Calu3 (cell line): ENCODE results near the gene MOAP1. TPM values are rescaled to one million over a fixed set of nuclear protein-coding genes. Genes with fewer than 3 reads are reported as not detected.
"Not testable (repeated sequence)": the region's sequence is repeated elsewhere in the genome, so short reads cannot be mapped to it uniquely, and the experiment has no call there.

ENCODE experiments used
- BruUV-seq: library from RNA; stranded (reverse); fragments of 400-500 nt; replicated peaks from 2 replicates; lab custom pipeline; 2021; lab: Mats Ljungman, UMichigan
- CTCF ChIA-PET: fragments of 300-600 bp; sonication (Branson Sonifier 250); formaldehyde crosslinking; loops from one replicate; lab custom pipeline; 2022; ENCODE audit warnings: antibody characterized with exemption; lab: Charles Lee
- DNase-seq: peaks from one replicate; pipeline ENCODE4 v3.0.0; 2022
- H3K27ac Mint-ChIP-seq: one replicate; pipeline ENCODE4 v1.8.0; 2022; ENCODE audit warnings: mixed read lengths; ENCODE audit not compliant: unreplicated experiment
- H3K27me3 Mint-ChIP-seq: one replicate; pipeline ENCODE4 v1.8.0; 2022; ENCODE audit warnings: mixed read lengths; ENCODE audit not compliant: unreplicated experiment
- H3K36me3 Mint-ChIP-seq: one replicate; pipeline ENCODE4 v1.8.0; 2022; ENCODE audit warnings: mild to moderate bottlenecking, moderate library complexity, mixed read lengths; ENCODE audit not compliant: insufficient read depth, unreplicated experiment
- H3K4me1 Mint-ChIP-seq: one replicate; pipeline ENCODE4 v1.8.0; 2022; ENCODE audit warnings: mild to moderate bottlenecking, low read depth, mixed read lengths; ENCODE audit not compliant: unreplicated experiment
- H3K4me3 Mint-ChIP-seq: one replicate; pipeline ENCODE4 v1.8.0; 2022; ENCODE audit warnings: mild to moderate bottlenecking, low read depth, moderate library complexity, mixed read lengths; ENCODE audit not compliant: unreplicated experiment
- H3K9me3 Mint-ChIP-seq: one replicate; pipeline ENCODE4 v1.8.0; 2022; ENCODE audit warnings: low read depth, mixed read lengths; ENCODE audit not compliant: unreplicated experiment
- CTCF ChIP-seq: fragments of 200-600 bp; IDR thresholded peaks from one replicate; pipeline ENCODE4 v1.8.0; 2022; ENCODE audit warnings: antibody characterized with exemption; ENCODE audit not compliant: unreplicated experiment
- intact Hi-C: fragments of 100-400 bp; cut with micrococcal nuclease; formaldehyde crosslinking; loops from one replicate; pipeline ENCODE4 v1.10.0; 2022; ENCODE audit not compliant: unreplicated experiment
- total RNA-seq: library from RNA; stranded (reverse); gene quantifications from 2 replicates; pipeline ENCODE4 v1.2.3, GENCODE V29; 2022

Gene MOAP1
- total RNA-seq, 1 experiment from 2014 or later = 20.0 TPM

DNA sequence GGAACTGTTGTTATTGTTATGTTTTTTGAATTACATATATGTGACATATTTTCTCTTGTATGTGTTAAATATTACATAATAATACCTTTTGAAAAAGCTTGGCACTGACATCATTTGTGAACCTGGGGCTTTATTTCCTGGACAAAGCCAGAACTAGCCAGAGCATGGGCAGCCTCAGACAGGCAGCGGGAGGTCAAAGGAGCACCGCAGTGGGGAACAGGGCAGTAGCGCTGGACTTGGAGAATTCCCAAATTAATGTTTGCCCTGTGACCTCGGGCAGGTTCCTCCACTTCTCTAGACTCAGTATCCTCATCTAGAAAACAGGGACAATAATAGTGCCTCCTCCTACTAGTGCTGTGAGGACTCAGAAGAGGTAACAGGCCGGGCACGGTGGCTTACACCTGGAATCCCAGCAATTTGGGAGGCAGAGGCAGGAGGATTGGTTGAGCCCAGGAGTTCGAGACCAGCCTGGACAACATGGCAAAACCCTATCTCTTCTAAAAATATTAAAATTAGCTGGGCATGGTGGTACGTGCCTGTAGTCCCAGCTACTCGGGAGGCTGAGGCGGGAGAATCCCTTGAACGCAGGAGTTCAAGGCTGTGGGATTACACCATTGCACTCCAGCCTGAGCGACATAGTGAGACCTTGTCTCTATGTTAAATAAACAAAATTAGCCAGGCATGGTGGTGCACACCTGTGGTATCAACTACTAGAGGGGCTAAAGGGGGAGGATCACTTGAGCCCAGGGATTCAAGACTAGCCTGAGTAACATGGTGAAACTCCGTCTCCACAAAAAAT is 41.6 kb downstream of the MOAP1 start:
- intact Hi-C loops = no loop called here
- CTCF ChIA-PET = no interaction called here
- no peak overlapping the region for H3K4me3 Mint-ChIP-seq

DNA sequence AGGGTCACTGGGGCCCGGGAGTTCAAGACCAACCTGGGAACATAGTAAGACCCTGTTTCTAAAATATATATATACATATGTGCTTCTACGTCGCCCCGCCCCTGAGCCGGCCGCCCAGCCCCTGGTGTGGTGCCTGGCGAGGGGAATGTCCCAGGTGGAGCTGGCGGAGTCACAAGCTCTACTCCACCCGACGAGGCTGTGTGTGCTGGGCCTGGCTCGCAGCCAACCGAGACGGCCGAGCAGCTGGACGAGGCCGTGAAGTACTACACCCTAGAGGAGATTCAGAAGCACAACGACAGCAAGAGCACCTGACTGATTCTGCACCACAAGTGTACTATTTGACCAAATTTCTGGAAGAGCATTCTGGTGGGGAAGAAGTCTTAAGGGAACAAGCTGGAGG is 46.8 kb downstream of the MOAP1 start:
- intact Hi-C loops = loop anchor here (2.0 to 5.0 kb wide), 2 partner anchors 25 to 171 kb away; no protein-coding TSS in a partner anchor
- Mint-ChIP-seq H3K27me3 (no peaks in the 10 kb centered on the region), H3K36me3 (no peaks in the 10 kb centered on the region), H3K27ac (no peak overlapping the region), H3K9me3 (no peaks in the 10 kb centered on the region), H3K4me3 (no peak overlapping the region), H3K4me1 (peaks cover 17% of the 10 kb centered on the region)
- BruUV-seq = no TSS peak
- TF ChIP-seq CTCF = no peak
- CTCF ChIA-PET = interaction anchor here (0.6 to 1.5 kb wide), 6 partner anchors 23 to 257 kb away, joined by 3 to 12 read pairs (median 4); no protein-coding TSS in a partner anchor
- DNase-seq = peak; percentile 71

More for the DNA sequence above, 41.6 kb downstream of the MOAP1 start:
- Mint-ChIP-seq H3K9me3 (no peaks in the 10 kb centered on the region), H3K27me3 (no peaks in the 10 kb centered on the region), H3K27ac (no peak overlapping the region), H3K4me1 (peaks cover 8% of the 10 kb centered on the region), H3K36me3 (no peaks in the 10 kb centered on the region)
- BruUV-seq = no TSS peak
- DNase-seq = no peak
- no peak for TF ChIP-seq CTCF

- H3K27ac Mint-ChIP-seq, H3K4me3 Mint-ChIP-seq, BruUV-seq, H3K27me3 Mint-ChIP-seq, H3K36me3 Mint-ChIP-seq, H3K9me3 Mint-ChIP-seq, DNase-seq, CTCF ChIA-PET: not testable (repeated sequence)
- intact Hi-C loops = loop anchor here (5.0 kb wide), 1 partner anchor 169 kb away; no protein-coding TSS in a partner anchor
- H3K4me1 Mint-ChIP-seq = peaks cover 24% of the 10 kb centered on the region
Measured at GRCh38 chr14:93136508-93136907, 48.2 kb downstream of the MOAP1 start.

DNA sequence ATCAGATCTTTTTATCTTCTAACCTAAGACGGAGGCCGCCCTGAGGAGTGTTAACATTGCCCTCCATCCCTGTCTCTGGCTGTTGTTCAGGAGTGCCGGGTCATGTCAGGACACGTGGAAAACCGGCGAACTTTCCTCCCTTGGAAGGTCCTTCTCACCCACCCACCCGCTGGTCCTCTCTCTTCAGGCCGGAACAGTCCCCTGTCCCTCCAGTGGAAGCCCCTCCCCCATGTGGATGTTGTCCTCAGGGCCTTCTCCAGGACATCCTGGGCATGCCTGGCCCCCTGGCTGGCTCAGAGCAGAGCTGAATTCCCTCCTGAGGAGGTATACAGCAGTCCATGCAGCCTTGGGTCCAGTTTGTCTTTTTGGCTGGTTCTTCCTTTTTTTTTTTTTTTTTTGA is 48.7 kb downstream of the MOAP1 start:
- no peak for TF ChIP-seq CTCF
- Mint-ChIP-seq H3K27me3 (no peaks in the 10 kb centered on the region), H3K27ac (no peak overlapping the region), H3K4me1 (peaks cover 24% of the 10 kb centered on the region), H3K4me3 (no peak overlapping the region), H3K36me3 (no peaks in the 10 kb centered on the region), H3K9me3 (no peaks in the 10 kb centered on the region)
- no peak for DNase-seq
- CTCF ChIA-PET = interaction anchor here (1.2 kb wide), 1 partner anchor 99 kb away, joined by 3 read pairs; no protein-coding TSS in a partner anchor
- intact Hi-C loops = loop anchor here (5.0 kb wide), 1 partner anchor 169 kb away; no protein-coding TSS in a partner anchor
- no TSS peak for BruUV-seq
